Erythroblast (primary cell): ENCODE data around the gene C14orf39.

Experiments
- GATA1 ChIP-seq: IDR thresholded peaks from 2 replicates; pipeline ENCODE4 v1.6.1; 2011; ENCODE audit warnings: low read depth, mild to moderate bottlenecking, control low read depth, low read length, moderate library complexity
- POLR2A ChIP-seq: IDR thresholded peaks from 2 replicates; pipeline ENCODE4 v1.6.1; 2011; ENCODE audit warnings: mild to moderate bottlenecking, low read length

DNA sequence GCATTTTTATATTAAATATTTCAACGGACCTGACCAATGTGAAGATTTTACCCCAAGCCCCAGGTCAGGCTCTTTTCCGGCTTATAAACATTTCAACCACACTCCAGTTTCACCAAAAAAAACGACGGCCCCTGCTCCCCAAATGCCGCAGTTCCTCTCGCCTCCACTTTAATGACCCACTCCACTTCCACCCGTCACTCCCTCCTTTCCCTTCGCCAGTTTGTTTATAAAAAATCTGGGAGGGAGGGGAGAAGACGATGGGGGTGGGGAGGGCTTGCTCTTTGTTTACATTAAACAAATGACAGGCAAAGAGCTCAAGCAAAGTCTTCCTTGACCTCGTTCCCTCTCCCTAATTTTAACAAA is 28.5 kb upstream of the C14orf39 start:
- TF ChIP-seq POLR2A, result no peak
- no peak for TF ChIP-seq GATA1
